CD14-positive monocyte (primary cell): ENCODE results near the gene CRACDL. TPM values are rescaled to one million over a fixed set of nuclear protein-coding genes. Genes with fewer than 3 reads are reported as not detected.
A peak's percentile ranks its signal among the peaks of the same experiment; 100 is the strongest.

ENCODE experiments used
- DNase-seq, 3 donors: peaks; one replicate each; pipeline ENCODE4 v3.0.0-alpha.2; 2011 to 2022
- H2AFZ ChIP-seq: 2 replicates; pipeline ENCODE4 v1.6.0; 2012; ENCODE audit warnings: mild to moderate bottlenecking, low read depth, low read length, inconsistent platforms; ENCODE audit not compliant: insufficient read depth, poor library complexity, severe bottlenecking
- H3K27ac ChIP-seq, 2 donors: 1 replicate in 1 of 2; 2 replicates in 1 of 2; pipeline ENCODE4 v1.5.1; 2012 to 2013; ENCODE audit warnings: low read length in 2 of 2, control low read depth in 1 of 2, inconsistent platforms in 1 of 2, low read depth in 1 of 2, mild to moderate bottlenecking in 1 of 2
- H3K27me3 ChIP-seq, 2 donors: one replicate each; pipeline versions ENCODE4 v1.6.0 to v1.6.1; 2011 to 2013; ENCODE audit warnings: low read length in 2 of 2; ENCODE audit not compliant: control insufficient read depth in 2 of 2, insufficient read depth in 2 of 2
- H3K36me3 ChIP-seq, 2 donors: replicated peaks in 1 of 2; 1 replicate in 1 of 2; 2 replicates in 1 of 2; pipeline versions ENCODE4 v1.5.1 to v1.6.1; 2012 to 2013; ENCODE audit warnings: low read length in 2 of 2, control low read depth in 1 of 2, inconsistent platforms in 1 of 2, mild to moderate bottlenecking in 1 of 2; ENCODE audit not compliant: insufficient read depth in 2 of 2, control insufficient read depth in 1 of 2
- H3K4me1 ChIP-seq, 2 donors: 1 replicate in 1 of 2; 2 replicates in 1 of 2; pipeline versions ENCODE4 v1.5.1 to v1.6.1; 2012 to 2013; ENCODE audit warnings: low read length in 2 of 2, control low read depth in 1 of 2, inconsistent platforms in 1 of 2, mild to moderate bottlenecking in 1 of 2, moderate library complexity in 1 of 2; ENCODE audit not compliant: insufficient read depth in 2 of 2, control insufficient read depth in 1 of 2
- H3K4me2 ChIP-seq: replicated peaks from 2 replicates; pipeline ENCODE3; 2012; ENCODE audit warnings: low read length, moderate library complexity, mild to moderate bottlenecking; ENCODE audit not compliant: poor library complexity, severe bottlenecking; ENCODE audit errors: extremely low read depth
- H3K4me3 ChIP-seq, 3 experiments: fragments of 200-600 bp in 1 of 3; sonication (generic) in 1 of 3; replicated peaks in 1 of 3; 1 replicate in 2 of 3; 2 replicates in 1 of 3; pipeline ENCODE4 v1.5.1; 2011 to 2013; ENCODE audit warnings: low read length in 3 of 3, mild to moderate bottlenecking in 3 of 3, control low read depth in 2 of 3, low read depth in 2 of 3, inconsistent platforms in 1 of 3, moderate library complexity in 1 of 3
- H3K79me2 ChIP-seq: 2 replicates; pipeline ENCODE4 v1.6.0; 2012; ENCODE audit warnings: mild to moderate bottlenecking, control low read depth, inconsistent platforms, low read length, moderate library complexity; ENCODE audit not compliant: insufficient read depth
- H3K9ac ChIP-seq: 2 replicates; pipeline ENCODE4 v1.6.0; 2017; ENCODE audit warnings: low read length, mild to moderate bottlenecking; ENCODE audit not compliant: insufficient read depth, poor library complexity, severe bottlenecking
- H3K9me3 ChIP-seq, 2 donors: replicated peaks in 1 of 2; 1 replicate in 1 of 2; 2 replicates in 1 of 2; pipeline versions ENCODE4 v1.5.1 to v1.6.1; 2012 to 2013; ENCODE audit warnings: low read length in 2 of 2, control low read depth in 1 of 2; ENCODE audit not compliant: control insufficient read depth in 1 of 2, insufficient read depth in 1 of 2
- H4K20me1 ChIP-seq: 2 replicates; pipeline ENCODE4 v1.6.0; 2012; ENCODE audit warnings: mild to moderate bottlenecking, low read length, control low read depth, moderate library complexity; ENCODE audit not compliant: insufficient read depth
- H3K27ac Mint-ChIP-seq, 7 donors: one replicate each; pipeline ENCODE4 v1.8.0; 2020; ENCODE audit warnings: mild to moderate bottlenecking in 7 of 7, mixed read lengths in 7 of 7, moderate library complexity in 6 of 7, inconsistent platforms in 2 of 7
- H3K27me3 Mint-ChIP-seq, 3 donors: one replicate each; pipeline ENCODE4 v1.8.0; 2021 to 2022; ENCODE audit warnings: low read depth in 3 of 3, mild to moderate bottlenecking in 3 of 3, mixed read lengths in 3 of 3, moderate library complexity in 3 of 3, inconsistent platforms in 1 of 3
- H3K36me3 Mint-ChIP-seq, 2 donors: one replicate each; pipeline ENCODE4 v1.8.0; 2020; ENCODE audit warnings: mixed read lengths in 2 of 2, inconsistent platforms in 1 of 2, mild to moderate bottlenecking in 1 of 2
- H3K4me1 Mint-ChIP-seq: one replicate; pipeline ENCODE4 v1.8.0; 2020; ENCODE audit warnings: mild to moderate bottlenecking, mixed read lengths
- H3K4me3 Mint-ChIP-seq, 2 donors: one replicate each; pipeline ENCODE4 v1.8.0; 2020; ENCODE audit warnings: mild to moderate bottlenecking in 2 of 2, mixed read lengths in 2 of 2, moderate library complexity in 1 of 2
- H3K9me3 Mint-ChIP-seq, 7 donors: one replicate each; pipeline ENCODE4 v1.8.0; 2020 to 2022; ENCODE audit warnings: mixed read lengths in 7 of 7, mild to moderate bottlenecking in 6 of 7, moderate library complexity in 6 of 7, inconsistent platforms in 2 of 7
- WGBS: methylation state at CpG from one replicate; pipeline ENCODE4 v1.1.5; 2013; ENCODE audit warnings: missing lambda C conversion rate; ENCODE audit not compliant: insufficient coverage; 5-methylcytosine and 5-hydroxymethylcytosine counted together
- intact Hi-C, 2 donors: fragments of 100-400 bp; cut with micrococcal nuclease; formaldehyde crosslinking; loops; one replicate each; pipeline versions ENCODE4 v1.15.0 to v1.15.1; 2023
- polyA plus RNA-seq, 3 donors: library from polyadenylated mRNA; depleted of rRNA in 1 of 3; unstranded in 2 of 3; stranded (reverse) in 1 of 3; fragments of 300-500 nt in 2 of 3; fragments of >200 nt in 1 of 3; fragmentation: Illumina TruSeq in 2 of 3; gene quantifications; 1 replicate in 2 of 3; 2 replicates in 1 of 3; pipeline ENCODE4 v1.2.3, GENCODE V29; 2012 to 2021
- TF ChIP-seq, protein P1 (sequence below): fragments of 200-600 bp; IDR thresholded peaks from one replicate; pipeline ENCODE4 v1.8.0; 2022; ENCODE audit warnings: antibody characterized with exemption, mild to moderate bottlenecking

Gene CRACDL
- polyA plus RNA-seq, 3 donors, result 0.12 to 0.35 (median 0.28) TPM

DNA sequence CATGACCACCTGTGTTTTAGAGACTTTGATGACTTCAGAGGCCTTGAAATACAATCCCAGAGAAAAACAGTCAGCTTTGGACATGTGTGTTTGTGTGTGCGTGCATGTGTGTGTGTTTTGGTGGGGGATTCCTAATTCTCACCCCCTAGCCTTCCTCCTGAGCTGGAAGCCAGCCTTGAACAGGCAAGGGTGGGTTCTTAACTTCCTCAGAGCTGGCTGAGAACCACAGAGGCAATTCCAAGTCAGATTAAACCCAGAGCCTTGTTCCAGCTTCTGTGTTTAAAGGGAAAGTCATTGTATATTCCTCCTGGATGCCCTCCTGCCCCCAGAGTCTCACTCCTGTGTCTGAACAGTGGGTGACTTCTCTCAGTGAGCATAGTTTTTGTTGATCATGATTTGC lies 159.9 kb downstream of the CRACDL start:
- Histone ChIP-seq H4K20me1 (no peaks in the 10 kb centered on the region), H2AFZ (no peak overlapping the region), H3K27me3 (no peaks in the 10 kb centered on the region), H3K9me3 (peaks cover 0 to 4% of the 10 kb centered on the region in 2 donors), H3K27ac (no peak overlapping the region), H3K4me1 (peaks cover 19 to 23% of the 10 kb centered on the region in 2 donors), H3K79me2 (no peaks in the 10 kb centered on the region), H3K4me2 (no peak overlapping the region), H3K9ac (no peak overlapping the region), H3K4me3 (no peak overlapping the region), H3K36me3 (no peaks in the 10 kb centered on the region)
- Mint-ChIP-seq H3K36me3 (no peaks in the 10 kb centered on the region), H3K4me1 (peaks cover 32% of the 10 kb centered on the region), H3K4me3 (no peak overlapping the region), H3K27me3 (peaks cover 0 to 5% (median 3%) of the 10 kb centered on the region in 3 donors), H3K27ac (no peak overlapping the region), H3K9me3 (peaks cover 0 to 10% (median 0%) of the 10 kb centered on the region in 7 donors)
- intact Hi-C loops, result no loop called here
- TF ChIP-seq, protein P1, sequence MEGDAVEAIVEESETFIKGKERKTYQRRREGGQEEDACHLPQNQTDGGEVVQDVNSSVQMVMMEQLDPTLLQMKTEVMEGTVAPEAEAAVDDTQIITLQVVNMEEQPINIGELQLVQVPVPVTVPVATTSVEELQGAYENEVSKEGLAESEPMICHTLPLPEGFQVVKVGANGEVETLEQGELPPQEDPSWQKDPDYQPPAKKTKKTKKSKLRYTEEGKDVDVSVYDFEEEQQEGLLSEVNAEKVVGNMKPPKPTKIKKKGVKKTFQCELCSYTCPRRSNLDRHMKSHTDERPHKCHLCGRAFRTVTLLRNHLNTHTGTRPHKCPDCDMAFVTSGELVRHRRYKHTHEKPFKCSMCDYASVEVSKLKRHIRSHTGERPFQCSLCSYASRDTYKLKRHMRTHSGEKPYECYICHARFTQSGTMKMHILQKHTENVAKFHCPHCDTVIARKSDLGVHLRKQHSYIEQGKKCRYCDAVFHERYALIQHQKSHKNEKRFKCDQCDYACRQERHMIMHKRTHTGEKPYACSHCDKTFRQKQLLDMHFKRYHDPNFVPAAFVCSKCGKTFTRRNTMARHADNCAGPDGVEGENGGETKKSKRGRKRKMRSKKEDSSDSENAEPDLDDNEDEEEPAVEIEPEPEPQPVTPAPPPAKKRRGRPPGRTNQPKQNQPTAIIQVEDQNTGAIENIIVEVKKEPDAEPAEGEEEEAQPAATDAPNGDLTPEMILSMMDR, result no peak
- WGBS, result no CpG with 5 or more reads among the region's 1 CpG
- DNase-seq, result no peak

DNA sequence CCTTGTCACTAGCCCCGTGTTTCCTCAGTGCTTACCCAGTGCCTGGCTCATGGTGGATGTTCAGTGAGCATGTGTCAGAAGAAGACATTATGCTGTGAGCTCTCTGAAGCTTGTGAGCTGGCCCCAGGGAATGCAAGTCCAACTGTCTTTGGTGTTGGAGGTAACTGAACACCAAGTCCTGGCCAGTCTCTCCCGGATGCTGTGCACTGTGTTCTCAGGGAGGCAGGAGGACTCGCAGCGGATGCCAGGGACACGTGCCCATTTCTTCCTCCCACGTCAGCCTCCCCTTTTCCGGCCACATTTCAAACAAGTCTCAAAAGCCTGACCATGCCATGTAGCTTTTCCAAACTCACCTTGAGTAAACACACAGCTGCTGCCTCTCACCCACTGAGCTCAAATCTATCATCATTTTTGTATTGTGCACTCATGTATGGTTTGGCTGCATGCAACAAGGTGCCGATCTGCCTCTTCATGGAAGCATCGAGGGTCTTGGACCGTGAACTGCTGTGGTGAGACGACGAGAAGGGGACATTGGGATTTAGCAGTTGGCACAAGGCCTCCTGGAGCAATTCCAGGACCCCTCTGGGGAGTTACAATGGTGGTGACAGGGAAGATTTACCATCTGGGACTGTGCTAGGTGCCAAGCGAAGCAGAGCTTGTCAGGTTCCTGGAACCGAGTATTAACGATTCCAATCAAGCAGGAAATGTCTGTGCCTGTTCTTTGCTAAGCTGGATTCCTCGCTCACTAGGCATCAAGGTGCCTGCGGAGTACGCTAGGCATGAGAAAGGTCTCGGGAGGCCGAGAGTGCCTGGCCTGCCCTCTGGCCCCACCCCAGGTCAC lies 160.7 kb downstream of the CRACDL start:
- no peak for DNase-seq
- Histone ChIP-seq H3K27me3 (no peaks in the 10 kb centered on the region), H4K20me1 (no peaks in the 10 kb centered on the region), H3K9me3 (no peaks in the 10 kb centered on the region), H2AFZ (no peak overlapping the region), H3K27ac (no peak overlapping the region), H3K36me3 (no peaks in the 10 kb centered on the region), H3K9ac (no peak overlapping the region), H3K4me3 (no peak overlapping the region), H3K79me2 (no peaks in the 10 kb centered on the region), H3K4me1 (peaks cover 24 to 27% of the 10 kb centered on the region in 2 donors), H3K4me2 (no peak overlapping the region)
- Mint-ChIP-seq H3K27me3 (peaks cover 0 to 5% (median 5%) of the 10 kb centered on the region in 3 donors), H3K4me1 (peaks cover 38% of the 10 kb centered on the region), H3K4me3 (no peak overlapping the region), H3K27ac (peak overlapping the region in 1 of 7 donors; percentile 37), H3K9me3 (peaks cover 0 to 6% (median 0%) of the 10 kb centered on the region in 7 donors), H3K36me3 (no peaks in the 10 kb centered on the region)
- 80% methylated on average over 20 of the region's 20 CpGs for WGBS
- TF ChIP-seq, protein P1, result no peak
- intact Hi-C loops, result no loop called here
